Keratinocyte (primary cell): ENCODE results near the gene CCL7. TPM values are rescaled to one million over a fixed set of nuclear protein-coding genes. Genes with fewer than 3 reads are reported as not detected.

Experiments used
- DNase-seq: peaks from one replicate; pipeline ENCODE4 v3.0.0-alpha.2; 2011; ENCODE audit warnings: low read depth, missing footprints, low spot score
- FAIRE-seq: peaks from 2 replicates; lab custom pipeline; 2011; peaks lifted over from hg19 to GRCh38; lab: Jason Lieb, UNC
- H2AFZ ChIP-seq: 2 replicates; pipeline ENCODE4 v1.6.0; 2012; ENCODE audit warnings: low read length, control low read depth, inconsistent platforms; ENCODE audit not compliant: control insufficient read depth
- H3K27ac ChIP-seq: 2 replicates; pipeline ENCODE4 v1.5.1; 2011; ENCODE audit warnings: low read length; ENCODE audit not compliant: control insufficient read depth, insufficient read depth
- H3K27me3 ChIP-seq: 3 replicates; pipeline ENCODE4 v1.6.0; 2011; ENCODE audit warnings: low read length; ENCODE audit not compliant: control insufficient read depth, insufficient read depth; ENCODE audit errors: extremely low read depth
- H3K36me3 ChIP-seq, 2 experiments: 2 replicates in 1 of 2; 3 replicates in 1 of 2; pipeline ENCODE4 v1.5.1; 2011; ENCODE audit warnings: low read length in 2 of 2, mild to moderate bottlenecking in 1 of 2; ENCODE audit not compliant: control insufficient read depth in 2 of 2, insufficient read depth in 2 of 2; ENCODE audit errors: extremely low read depth in 1 of 2
- H3K4me1 ChIP-seq: 3 replicates; pipeline ENCODE4 v1.5.1; 2011; ENCODE audit warnings: low read length; ENCODE audit not compliant: control insufficient read depth, insufficient read depth; ENCODE audit errors: extremely low read depth
- H3K4me2 ChIP-seq: 3 replicates; pipeline ENCODE4 v1.6.0; 2011; ENCODE audit warnings: low read depth, low read length; ENCODE audit not compliant: control insufficient read depth, insufficient read depth; ENCODE audit errors: extremely low read depth
- H3K4me3 ChIP-seq, 3 experiments: fragments of 200-600 bp in 1 of 3; sonication (generic) in 1 of 3; 2 replicates in 2 of 3; 3 replicates in 1 of 3; pipeline ENCODE4 v1.5.1; 2011 to 2016; ENCODE audit warnings: low read length in 3 of 3, mild to moderate bottlenecking in 3 of 3, control low read depth in 2 of 3, inconsistent platforms in 1 of 3, low read depth in 1 of 3, mixed read lengths in 1 of 3, mixed run types in 1 of 3, moderate library complexity in 1 of 3; ENCODE audit not compliant: control insufficient read depth in 2 of 3, insufficient read depth in 2 of 3; ENCODE audit errors: extremely low read depth in 1 of 3
- H3K79me2 ChIP-seq: 2 replicates; pipeline ENCODE4 v1.6.0; 2012; ENCODE audit warnings: low read length; ENCODE audit not compliant: control insufficient read depth, insufficient read depth
- H3K9ac ChIP-seq: 3 replicates; pipeline ENCODE4 v1.6.0; 2011; ENCODE audit warnings: low read length; ENCODE audit not compliant: control insufficient read depth, insufficient read depth; ENCODE audit errors: extremely low read depth
- H3K9me1 ChIP-seq: 3 replicates; pipeline ENCODE4 v1.6.0; 2011; ENCODE audit warnings: low read length; ENCODE audit not compliant: control insufficient read depth, insufficient read depth; ENCODE audit errors: extremely low read depth
- H3K9me3 ChIP-seq: 2 replicates; pipeline ENCODE4 v1.5.1; 2012; ENCODE audit warnings: low read depth, low read length; ENCODE audit not compliant: control insufficient read depth
- H4K20me1 ChIP-seq: 3 replicates; pipeline ENCODE4 v1.6.0; 2011; ENCODE audit warnings: low read length; ENCODE audit not compliant: control insufficient read depth, insufficient read depth; ENCODE audit errors: extremely low read depth
- EZH2 ChIP-seq: IDR thresholded peaks from one replicate; pipeline ENCODE4 v1.6.1; 2012; ENCODE audit warnings: inconsistent platforms, mild to moderate bottlenecking, low read length, moderate library complexity
- dilution Hi-C: fragments of 300-500 bp; cut with MboI; formaldehyde crosslinking; loops from one replicate; pipeline ENCODE4 v1.7.0; 2020; ENCODE audit warnings: low sequenced_read_pairs; ENCODE audit not compliant: extremely low pct_ligation_motif_present
- polyA plus RNA-seq, 5 experiments: library from polyadenylated mRNA; depleted of rRNA in 3 of 5; stranded (reverse) in 3 of 5; stranded (forward) in 1 of 5; unstranded in 1 of 5; fragments of >200 nt; gene quantifications; 1 replicate in 1 of 5; 2 replicates in 3 of 5; 3 replicates in 1 of 5; pipeline versions ENCODE4 v1.2.1 to v1.2.3, GENCODE V29; 2011 to 2012; ENCODE audit warnings: missing spikeins in 2 of 5, low read depth in 1 of 5, low replicate concordance in 1 of 5
- TF ChIP-seq, protein P1 (sequence below), 3 experiments: IDR thresholded peaks in 1 of 3; conservative IDR thresholded peaks in 1 of 3; optimal IDR thresholded peaks in 1 of 3; 2 replicates in 2 of 3; 3 replicates in 1 of 3; pipeline versions ENCODE3 to v1.5.1; 2011; ENCODE audit warnings: low read length in 3 of 3, mild to moderate bottlenecking in 3 of 3, moderate library complexity in 2 of 3, control low read depth in 1 of 3, inconsistent platforms in 1 of 3; ENCODE audit not compliant: insufficient read depth in 2 of 3; ENCODE audit errors: extremely low read depth in 1 of 3

Gene CCL7
- polyA plus RNA-seq, 1 donor (not counting 4 experiments of a cell fraction or from before 2014, with no cell fraction given), result not detected

DNA sequence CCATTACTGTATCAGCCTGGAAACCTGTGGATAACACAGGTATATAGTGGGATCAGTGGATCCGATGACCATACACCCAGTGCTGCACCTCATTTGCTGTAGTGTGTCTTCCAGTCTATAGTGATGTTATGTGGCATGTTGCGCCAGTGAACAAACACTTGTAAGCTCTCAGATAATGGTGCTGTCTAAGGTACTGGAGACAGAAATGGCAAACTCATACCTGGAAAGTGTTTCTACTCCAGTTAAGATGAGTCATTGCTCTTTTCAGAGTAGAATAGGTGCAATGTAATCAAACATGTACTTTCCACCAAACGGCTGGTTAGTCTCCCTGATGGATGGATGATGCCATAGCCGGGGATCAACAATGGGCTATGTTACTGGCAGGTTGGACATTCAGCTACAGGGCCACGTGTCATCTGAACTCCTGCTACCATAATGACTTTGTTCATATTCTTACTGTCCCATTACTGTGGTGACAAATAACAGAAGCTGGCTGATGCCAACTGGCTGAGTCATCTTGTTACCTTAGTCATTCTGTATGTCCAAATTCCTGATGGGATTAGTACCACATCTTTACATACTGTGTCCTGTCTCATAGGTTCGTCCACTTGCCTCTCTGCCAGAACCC, 21.8 kb downstream of the CCL7 start:
- H3K4me3 ChIP-seq, result no peak overlapping the region
- H3K36me3 ChIP-seq, result no peaks in the 10 kb centered on the region
- H3K4me1 ChIP-seq, result no peaks in the 10 kb centered on the region
- no peaks in the 10 kb centered on the region for H4K20me1 ChIP-seq
- H3K4me2 ChIP-seq, result no peak overlapping the region
- TF ChIP-seq, protein P1, sequence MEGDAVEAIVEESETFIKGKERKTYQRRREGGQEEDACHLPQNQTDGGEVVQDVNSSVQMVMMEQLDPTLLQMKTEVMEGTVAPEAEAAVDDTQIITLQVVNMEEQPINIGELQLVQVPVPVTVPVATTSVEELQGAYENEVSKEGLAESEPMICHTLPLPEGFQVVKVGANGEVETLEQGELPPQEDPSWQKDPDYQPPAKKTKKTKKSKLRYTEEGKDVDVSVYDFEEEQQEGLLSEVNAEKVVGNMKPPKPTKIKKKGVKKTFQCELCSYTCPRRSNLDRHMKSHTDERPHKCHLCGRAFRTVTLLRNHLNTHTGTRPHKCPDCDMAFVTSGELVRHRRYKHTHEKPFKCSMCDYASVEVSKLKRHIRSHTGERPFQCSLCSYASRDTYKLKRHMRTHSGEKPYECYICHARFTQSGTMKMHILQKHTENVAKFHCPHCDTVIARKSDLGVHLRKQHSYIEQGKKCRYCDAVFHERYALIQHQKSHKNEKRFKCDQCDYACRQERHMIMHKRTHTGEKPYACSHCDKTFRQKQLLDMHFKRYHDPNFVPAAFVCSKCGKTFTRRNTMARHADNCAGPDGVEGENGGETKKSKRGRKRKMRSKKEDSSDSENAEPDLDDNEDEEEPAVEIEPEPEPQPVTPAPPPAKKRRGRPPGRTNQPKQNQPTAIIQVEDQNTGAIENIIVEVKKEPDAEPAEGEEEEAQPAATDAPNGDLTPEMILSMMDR (optimal IDR thresholded peaks at IDR 0.05 in 1 of 3, IDR thresholded peaks at IDR 0.05 in 1 of 3, conservative IDR thresholded peaks at IDR 0.05 in 1 of 3; ENCODE audit: extremely low read depth in 1 of 3, insufficient read depth in 2 of 3, low read length in 3 of 3), result no peak
- no peak for TF ChIP-seq EZH2
- H3K27ac ChIP-seq, result no peak overlapping the region
- DNase-seq (no peak), FAIRE-seq (no peak)
- no peaks in the 10 kb centered on the region for H3K79me2 ChIP-seq
- no peaks in the 10 kb centered on the region for H3K9me3 ChIP-seq
- H3K27me3 ChIP-seq, result no peaks in the 10 kb centered on the region
- H3K9me1 ChIP-seq, result no peaks in the 10 kb centered on the region
- no peak overlapping the region for H3K9ac ChIP-seq
- no peak overlapping the region for H2AFZ ChIP-seq
- dilution Hi-C loops, result no loop called here

DNA sequence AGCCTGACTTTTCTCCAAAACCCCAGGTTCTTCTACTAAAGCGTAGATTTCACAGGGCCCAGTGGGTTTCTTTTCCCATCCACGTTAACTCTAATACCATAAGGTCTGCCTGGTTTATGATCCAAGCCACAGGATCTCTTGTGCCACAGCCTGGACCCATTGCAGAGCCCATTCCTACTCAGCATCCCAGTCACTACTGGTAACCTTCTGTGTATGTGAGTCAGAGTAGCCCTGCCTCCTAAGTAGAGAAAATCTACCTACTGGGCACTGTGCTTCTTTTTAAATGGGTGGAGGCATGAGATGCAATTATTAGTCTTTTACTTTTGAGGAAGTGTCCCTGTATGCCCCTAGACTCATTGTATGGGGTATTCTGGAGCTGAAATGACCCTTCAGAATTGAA, 29.0 kb downstream of the CCL7 start:
- H3K9me1 ChIP-seq, result no peaks in the 10 kb centered on the region
- FAIRE-seq (peak; percentile 36), DNase-seq (no peak)
- H2AFZ ChIP-seq, result no peak overlapping the region
- H3K4me3 ChIP-seq, result no peak overlapping the region
- no peaks in the 10 kb centered on the region for H3K36me3 ChIP-seq
- TF ChIP-seq, protein P1 (optimal IDR thresholded peaks at IDR 0.05 in 1 of 3, IDR thresholded peaks at IDR 0.05 in 1 of 3, conservative IDR thresholded peaks at IDR 0.05 in 1 of 3; ENCODE audit: extremely low read depth in 1 of 3, insufficient read depth in 2 of 3, low read length in 3 of 3), result no peak
- TF ChIP-seq EZH2, result no peak
- H3K4me2 ChIP-seq, result no peak overlapping the region
- H3K79me2 ChIP-seq, result no peaks in the 10 kb centered on the region
- H4K20me1 ChIP-seq, result no peaks in the 10 kb centered on the region
- H3K4me1 ChIP-seq, result peaks cover 30% of the 10 kb centered on the region
- no peak overlapping the region for H3K27ac ChIP-seq
- dilution Hi-C loops, result no loop called here
- H3K27me3 ChIP-seq, result no peaks in the 10 kb centered on the region
- no peak overlapping the region for H3K9ac ChIP-seq
- no peaks in the 10 kb centered on the region for H3K9me3 ChIP-seq
